ENCODE data around the gene COL27A1.
"Not testable (repeated sequence)": the region's sequence is repeated elsewhere in the genome, so short reads cannot be mapped to it uniquely, and the experiment has no call there.

The COL27A1 gene

GRCh38 chr9:114311571-114312512 is 156.5 kb downstream of the COL27A1 start:
- DNase-seq = no peak

GRCh38 chr9:114312513-114312875 is 157.2 kb downstream of the COL27A1 start:
- no peak for DNase-seq

GRCh38 chr9:114313186-114313585 is 157.8 kb downstream of the COL27A1 start:
- DNase-seq = no peak

- DNase-seq = no peak
These were observed 159.0 kb downstream of the COL27A1 start for GRCh38 chr9:114314256-114314867.

- no peak for DNase-seq
These were observed 159.8 kb downstream of the COL27A1 start for GRCh38 chr9:114314881-114315722.

GRCh38 chr9:114315723-114316363 is 160.5 kb downstream of the COL27A1 start:
- DNase-seq = no peak

- no peak for DNase-seq
These were observed 161.4 kb downstream of the COL27A1 start for GRCh38 chr9:114316605-114317230.

- no peak for DNase-seq
These were observed 162.5 kb downstream of the COL27A1 start for GRCh38 chr9:114317665-114318357.

GRCh38 chr9:114318416-114318815 is 163.1 kb downstream of the COL27A1 start:
- DNase-seq = no peak

- no peak for DNase-seq
These were observed 163.8 kb downstream of the COL27A1 start for GRCh38 chr9:114319147-114319546.

- not testable (repeated sequence) for DNase-seq
These were observed 165.4 kb downstream of the COL27A1 start for GRCh38 chr9:114320710-114321109.

GRCh38 chr9:114321759-114322158 is 166.4 kb downstream of the COL27A1 start:
- no peak for DNase-seq

- DNase-seq = not testable (repeated sequence)
These were observed 167.0 kb downstream of the COL27A1 start for GRCh38 chr9:114322160-114322818.

GRCh38 chr9:114322831-114323531 is 167.6 kb downstream of the COL27A1 start, which contains the start of gene ORM1:
TSS of gene ORM1 (plus strand) at chr9:114323098. CDS start at chr9:114323134, 36 bp downstream.
- DNase-seq = not testable (repeated sequence)

GRCh38 chr9:114323849-114324248 is 168.5 kb downstream of the COL27A1 start:
- not testable (repeated sequence) for DNase-seq

GRCh38 chr9:114324492-114324891 is 169.2 kb downstream of the COL27A1 start:
- no peak for DNase-seq

- not testable (repeated sequence) for DNase-seq
These were observed 169.6 kb downstream of the COL27A1 start for GRCh38 chr9:114324965-114325364.

GRCh38 chr9:114325684-114326254 is 170.4 kb downstream of the COL27A1 start:
- not testable (repeated sequence) for DNase-seq

GRCh38 chr9:114327749-114328148 is 172.4 kb downstream of the COL27A1 start:
- DNase-seq = no peak

GRCh38 chr9:114328357-114328820 is 173.1 kb downstream of the COL27A1 start:
- DNase-seq = not testable (repeated sequence)
